Measurements from ENCODE around the gene IDH3A.

- no peak for TF ChIP-seq CTCF (IDR thresholded peaks at IDR 0.05)
- no peak for TF ChIP-seq POLR2A (IDR thresholded peaks at IDR 0.05)
- TF ChIP-seq EP300 (IDR thresholded peaks at IDR 0.05) = no peak
- TF ChIP-seq POLR2AphosphoS5 (IDR thresholded peaks at IDR 0.05) = no peak
Observed at GRCh38 chr15:78101423-78102105, 47.6 kb upstream of the IDH3A start.

Measured in sigmoid colon (tissue), 4 donors.